GM12892 (cell line): Measurements from ENCODE around the gene UBASH3A.

Experiments used
- DNase-seq: peaks from one replicate; pipeline ENCODE4 v3.0.0; 2011; ENCODE audit not compliant: insufficient read length
- FAIRE-seq: peaks from 2 replicates; lab custom pipeline; 2011; peaks lifted over from hg19 to GRCh38; lab: Jason Lieb, UNC
- POLR2A ChIP-seq: IDR thresholded peaks from 2 replicates; pipeline ENCODE4 v1.6.1; 2011; ENCODE audit warnings: low read depth, low read length, control low read depth
- POLR2AphosphoS5 ChIP-seq: IDR thresholded peaks from 2 replicates; pipeline ENCODE4 v1.6.1; 2011; ENCODE audit warnings: low read depth, low read length, control low read depth
- TAF1 ChIP-seq: IDR thresholded peaks from 2 replicates; pipeline ENCODE4 v1.6.1; 2011; ENCODE audit warnings: low read depth, mild to moderate bottlenecking, control low read depth, low read length, borderline replicate concordance

The UBASH3A gene

DNA sequence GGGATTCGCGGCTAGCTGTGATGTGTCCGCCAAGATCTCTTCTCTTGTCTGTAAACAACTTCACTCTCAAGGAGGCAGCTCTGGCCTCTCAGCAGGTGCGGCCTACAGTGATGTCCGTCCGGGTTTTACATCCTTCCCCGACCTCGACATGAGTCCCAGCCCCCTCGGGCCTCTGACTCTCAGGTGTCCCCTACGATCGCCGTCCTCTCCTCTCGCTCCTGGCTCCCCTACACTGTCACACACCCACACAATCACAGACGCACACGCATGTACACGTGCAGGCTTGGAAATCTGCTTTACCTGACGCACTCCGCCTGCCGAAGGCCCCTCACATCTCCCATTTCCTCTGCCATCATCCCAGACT is 93.1 kb downstream of the UBASH3A start:
- TF ChIP-seq TAF1, result no peak
- TF ChIP-seq POLR2AphosphoS5, result no peak
- TF ChIP-seq POLR2A, result no peak
- DNase-seq (no peak), FAIRE-seq (no peak)
